HepG2 (cell line): ENCODE measurements around the gene BBC3. TPM values are rescaled to one million over a fixed set of nuclear protein-coding genes. Genes with fewer than 3 reads are reported as not detected.
A peak's percentile ranks its signal among the peaks of the same experiment; 100 is the strongest.

ENCODE experiments used
- AKNA ChIP-seq: sonication (generic); formaldehyde crosslinking; IDR thresholded peaks from 2 replicates; pipeline ENCODE4 v1.4.0; 2020; ENCODE audit warnings: missing genetic modification reagents, borderline replicate concordance
- CBFB ChIP-seq: sonication (generic); formaldehyde crosslinking; IDR thresholded peaks from 2 replicates; pipeline ENCODE4 v1.4.0; 2020; ENCODE audit warnings: missing genetic modification reagents
- DMAP1 ChIP-seq: IDR thresholded peaks from 2 replicates; pipeline ENCODE4 v1.6.1; 2016
- E2F1 ChIP-seq: sonication (generic); formaldehyde crosslinking; IDR thresholded peaks from 2 replicates; pipeline ENCODE4 v1.5.0; 2020; ENCODE audit warnings: missing genetic modification reagents
- ELF3 ChIP-seq: IDR thresholded peaks from 2 replicates; pipeline ENCODE4 v1.6.1; 2016; ENCODE audit warnings: missing genetic modification reagents, missing compliant biosample characterization
- FOXO4 ChIP-seq: sonication (generic); formaldehyde crosslinking; conservative IDR thresholded peaks from 2 replicates; pipeline ENCODE4 v1.8.1; 2023; ENCODE audit warnings: missing genetic modification reagents
- HMGXB4 ChIP-seq, 2 experiments: sonication (generic) in 1 of 2; formaldehyde crosslinking in 1 of 2; IDR thresholded peaks; 2 replicates each; pipeline versions ENCODE4 v1.4.0 to v1.6.1; 2018 to 2020; ENCODE audit warnings: missing genetic modification reagents in 2 of 2, borderline replicate concordance in 1 of 2, low read depth in 1 of 2, mild to moderate bottlenecking in 1 of 2, missing biosample characterization in 1 of 2
- MIER2 ChIP-seq: IDR thresholded peaks from 2 replicates; pipeline ENCODE4 v1.6.1; 2016; ENCODE audit warnings: missing biosample characterization, missing genetic modification reagents
- MTF1 ChIP-seq: sonication (generic); formaldehyde crosslinking; IDR thresholded peaks from 2 replicates; pipeline ENCODE4 v1.5.0; 2020; ENCODE audit warnings: missing genetic modification reagents
- PITX1 ChIP-seq: sonication (generic); formaldehyde crosslinking; IDR thresholded peaks from 2 replicates; pipeline ENCODE4 v1.5.1; 2020; ENCODE audit warnings: mild to moderate bottlenecking, missing genetic modification reagents
- PRPF4 ChIP-seq: fragments of 200-400 bp; formaldehyde crosslinking; IDR thresholded peaks from 2 replicates; pipeline ENCODE4 v1.6.1; 2016; ENCODE audit warnings: low read length, low read depth; ENCODE audit not compliant: poor library complexity, severe bottlenecking
- TFDP2 ChIP-seq: sonication (generic); formaldehyde crosslinking; IDR thresholded peaks from 2 replicates; pipeline ENCODE4 v1.4.0; 2020; ENCODE audit warnings: missing genetic modification reagents
- THAP11 ChIP-seq: IDR thresholded peaks from 2 replicates; pipeline ENCODE4 v1.6.1; 2016; ENCODE audit warnings: missing biosample characterization, missing genetic modification reagents
- ZFP1 ChIP-seq: IDR thresholded peaks from 2 replicates; pipeline ENCODE4 v1.6.1; 2016
- ZIK1 ChIP-seq: sonication (generic); formaldehyde crosslinking; IDR thresholded peaks from 2 replicates; pipeline ENCODE4 v1.5.0; 2020; ENCODE audit warnings: mild to moderate bottlenecking, low read depth, missing genetic modification reagents, borderline replicate concordance
- ZNF296 ChIP-seq: sonication (generic); formaldehyde crosslinking; conservative IDR thresholded peaks from 2 replicates; pipeline ENCODE4 v1.5.0; 2020; ENCODE audit warnings: mild to moderate bottlenecking, missing genetic modification reagents
- ZNF335 ChIP-seq: sonication (generic); formaldehyde crosslinking; IDR thresholded peaks from 2 replicates; pipeline ENCODE4 v1.4.0; 2020; ENCODE audit warnings: missing genetic modification reagents
- ZNF761 ChIP-seq: sonication (generic); formaldehyde crosslinking; conservative IDR thresholded peaks from 2 replicates; pipeline ENCODE4 v1.4.0; 2020; ENCODE audit warnings: mild to moderate bottlenecking, missing genetic modification reagents
- ZNF780A ChIP-seq: sonication (generic); formaldehyde crosslinking; IDR thresholded peaks from 2 replicates; pipeline ENCODE4 v1.8.0; 2022; ENCODE audit warnings: mild to moderate bottlenecking, missing genetic modification reagents, moderate library complexity
- polyA plus RNA-seq, 8 experiments: library from polyadenylated mRNA; depleted of rRNA in 3 of 8; stranded (reverse) in 7 of 8; unstranded in 1 of 8; fragments of >200 nt; fragmentation: Illumina TruSeq in 4 of 8; extraction: Trizol in 4 of 8; gene quantifications; 2 replicates each; pipeline versions ENCODE4 v1.2.1 to v1.2.3, GENCODE V29; 2011 to 2016; ENCODE audit warnings: low read depth in 4 of 8, missing spikeins in 1 of 8, mixed read lengths in 1 of 8; ENCODE audit not compliant: insufficient read depth in 1 of 8
- total RNA-seq, 5 experiments: library from RNA; depleted of rRNA; stranded (reverse); fragments of >200 nt; fragmentation: Illumina TruSeq; extraction: Trizol; gene quantifications; 2 replicates each; pipeline ENCODE4 v1.2.3, GENCODE V29; 2016; ENCODE audit warnings: low read depth in 1 of 5

The BBC3 gene
- total and polyA plus RNA-seq, 2 of the 13 experiments (the other 11 are each of a cell fraction or from before 2014, with no cell fraction given) = 6.1 to 8.8 TPM

- TF ChIP-seq ZNF761 (CRISPR knock-in tag) (peak; percentile 84; the same call in 1 of the 2 replicates), CBFB (CRISPR knock-in tag) (peak; percentile 87), FOXO4 (CRISPR knock-in tag) (no peak), MIER2 (CRISPR knock-in tag) (no peak), DMAP1 (peak; percentile 86; the same call in 1 of the 2 replicates), HMGXB4 (CRISPR knock-in tag; IDR thresholded peaks at IDR 0.05; ENCODE audit: borderline replicate concordance in 1 of 2, low read depth in 1 of 2) (peak; percentile 91; a peak in 3 of 4 replicates), E2F1 (CRISPR knock-in tag) (peak; percentile 73; the same call in 1 of the 2 replicates), PITX1 (CRISPR knock-in tag) (peak; percentile 70; the same call in 1 of the 2 replicates), ELF3 (CRISPR knock-in tag) (peak; percentile 94), PRPF4 (no peak), ZNF335 (CRISPR knock-in tag) (peak; percentile 55; the same call in 1 of the 2 replicates), ZNF296 (CRISPR knock-in tag) (no peak), ZFP1 (CRISPR knock-in tag) (0 out of 2 replicates have a peak, but pooled peaks have one; percentile 26), TFDP2 (CRISPR knock-in tag) (peak; percentile 89), ZNF780A (peak; percentile 67; the same call in 1 of the 2 replicates), ZIK1 (CRISPR knock-in tag) (peak; percentile 47; the same call in 1 of the 2 replicates), THAP11 (peak; percentile 79), AKNA (CRISPR knock-in tag) (no peak), MTF1 (no peak)
These were observed 13.0 kb upstream of the BBC3 start (continued) for GRCh38 chr19:47243776-47244547.
